Stimulated activated CD8-positive, alpha-beta memory T cell treated with anti-CD3 and anti-CD28 coated beads, Interleukin-15, amount 100 ng/mL, for 4 hours (primary cell): ENCODE results near the gene SULT2B1.
"Not testable (repeated sequence)": the region's sequence is repeated elsewhere in the genome, so short reads cannot be mapped to it uniquely, and the experiment has no call there.

Experiments used
- DNase-seq, 2 donors: peaks; one replicate each; pipeline ENCODE4 v3.0.0-alpha.2; 2020; ENCODE audit warnings: low read depth in 2 of 2

The SULT2B1 gene

GRCh38 chr19:48558018-48558684 lies 6.2 kb downstream of the SULT2B1 start:
- DNase-seq = no peak

- no peak for DNase-seq
Measured at GRCh38 chr19:48560095-48560530, 8.1 kb downstream of the SULT2B1 start.

- no peak for DNase-seq
Measured at GRCh38 chr19:48561412-48561811, 9.4 kb downstream of the SULT2B1 start.

GRCh38 chr19:48565090-48565489 lies 13.1 kb downstream of the SULT2B1 start:
- no peak for DNase-seq

- no peak for DNase-seq
Measured at GRCh38 chr19:48568345-48568886, 16.4 kb downstream of the SULT2B1 start.

GRCh38 chr19:48569814-48570213 lies 17.8 kb downstream of the SULT2B1 start:
- no peak for DNase-seq

- DNase-seq = no peak
Measured at GRCh38 chr19:48571378-48572162, 19.6 kb downstream of the SULT2B1 start.

- DNase-seq = no peak
Measured at GRCh38 chr19:48573163-48573505, 21.2 kb downstream of the SULT2B1 start.

GRCh38 chr19:48575931-48576622 lies 24.1 kb downstream of the SULT2B1 start:
- no peak for DNase-seq

- DNase-seq = not testable (repeated sequence)
Measured at GRCh38 chr19:48577908-48578307, 25.9 kb downstream of the SULT2B1 start.

- DNase-seq = no peak
Measured at GRCh38 chr19:48578891-48579290, 26.9 kb downstream of the SULT2B1 start.

- no peak for DNase-seq
Measured at GRCh38 chr19:48582168-48582567, 30.2 kb downstream of the SULT2B1 start.

GRCh38 chr19:48587387-48587786 lies 35.4 kb downstream of the SULT2B1 start:
- DNase-seq = no peak

- peak; percentile 55 to 60 for DNase-seq
Measured at GRCh38 chr19:48588670-48589401, 36.9 kb downstream of the SULT2B1 start.

- DNase-seq = no peak
Measured at GRCh38 chr19:48591021-48591420, 39.0 kb downstream of the SULT2B1 start.

- DNase-seq = no peak
Measured at GRCh38 chr19:48595171-48595570, 43.2 kb downstream of the SULT2B1 start.

- DNase-seq = no peak
Measured at GRCh38 chr19:48595833-48596232, 43.9 kb downstream of the SULT2B1 start.

- DNase-seq = no peak
Measured at GRCh38 chr19:48596237-48596636, 44.3 kb downstream of the SULT2B1 start.

GRCh38 chr19:48596679-48597465 lies 44.9 kb downstream of the SULT2B1 start:
- no peak for DNase-seq

GRCh38 chr19:48598996-48599700 lies 47.2 kb downstream of the SULT2B1 start:
- no peak for DNase-seq
